Upper lobe of left lung (tissue), 6 donors: ENCODE data around the gene AGR2. TPM values are rescaled to one million over a fixed set of nuclear protein-coding genes. Genes with fewer than 3 reads are reported as not detected.
"Not testable (repeated sequence)": the region's sequence is repeated elsewhere in the genome, so short reads cannot be mapped to it uniquely, and the experiment has no call there.

Experiments
- ATAC-seq, 2 donors: fragments of 200-7000 bp; cut with Tn5 transposase; one replicate each; pipeline ENCODE4 v1.9.1; 2022; ENCODE audit warnings: mild to moderate bottlenecking in 2 of 2, moderate library complexity in 2 of 2; ENCODE audit not compliant: low FRiP score in 2 of 2
- DNase-seq, 2 donors: peaks; one replicate each; pipeline ENCODE4 v3.0.0-alpha.2; 2019 to 2020
- H3K27ac ChIP-seq, 4 donors: fragments of 200-600 bp; sonication (generic); one replicate each; pipeline ENCODE4 v1.5.1; 2016 to 2019
- H3K27me3 ChIP-seq, 4 donors: fragments of 200-600 bp; sonication (generic); one replicate each; pipeline ENCODE4 v1.5.1; 2017 to 2019
- H3K36me3 ChIP-seq, 4 donors: fragments of 200-600 bp; sonication (generic); one replicate each; pipeline ENCODE4 v1.5.1; 2016 to 2019
- H3K4me1 ChIP-seq, 4 donors: fragments of 200-600 bp; sonication (generic); one replicate each; pipeline ENCODE4 v1.5.1; 2018 to 2019
- H3K4me3 ChIP-seq, 4 donors: fragments of 200-600 bp; sonication (generic); one replicate each; pipeline ENCODE4 v1.5.1; 2017 to 2019; ENCODE audit warnings: mild to moderate bottlenecking in 2 of 4, moderate library complexity in 1 of 4
- H3K9me3 ChIP-seq, 4 donors: fragments of 200-600 bp; sonication (generic); one replicate each; pipeline ENCODE4 v1.5.1; 2018 to 2019
- EP300 ChIP-seq, 4 donors: sonication (generic); formaldehyde crosslinking; IDR thresholded peaks; one replicate each; pipeline ENCODE4 v1.5.1; 2017; ENCODE audit warnings: antibody characterized with exemption in 4 of 4, control low read depth in 2 of 4
- POLR2A ChIP-seq, 4 donors: fragments of 450-650 bp; IDR thresholded peaks; one replicate each; pipeline ENCODE4 v1.5.1; 2016 to 2017; ENCODE audit warnings: antibody characterized with exemption in 4 of 4, mild to moderate bottlenecking in 2 of 4
- POLR2AphosphoS5 ChIP-seq, 2 donors: sonication (generic); formaldehyde crosslinking; IDR thresholded peaks; one replicate each; pipeline ENCODE4 v1.5.1; 2017; ENCODE audit warnings: antibody characterized with exemption in 2 of 2
- WGBS, 2 donors: methylation state at CpG; one replicate each; pipeline ENCODE4 v1.1.5; 2017 to 2018; 5-methylcytosine and 5-hydroxymethylcytosine counted together
- total RNA-seq, 6 donors: library from RNA; depleted of rRNA in 4 of 6; stranded (reverse); fragments of >200 nt in 4 of 6; gene quantifications; one replicate each; pipeline versions ENCODE4 v1.1.0 to v1.2.1, GENCODE V29; 2016 to 2021
- TF ChIP-seq, protein P1 (sequence below), 6 experiments: fragments of 450-650 bp in 4 of 6; fragments of 200-600 bp in 2 of 6; sonication (generic) in 2 of 6; IDR thresholded peaks; one replicate each; pipeline ENCODE4 v1.5.1; 2016 to 2019; ENCODE audit warnings: antibody characterized with exemption in 6 of 6
- donor health status: DM: no; HTN: no; CAD: no; lungs with moderate emphysema.
- donor health status: DM: no; HTN: yes; CAD: no; lungs with severe emphysema.

AGR2 gene
- total RNA-seq, 6 donors from 2014 or later, result 6.3 to 126 (median 44.8) TPM

DNA sequence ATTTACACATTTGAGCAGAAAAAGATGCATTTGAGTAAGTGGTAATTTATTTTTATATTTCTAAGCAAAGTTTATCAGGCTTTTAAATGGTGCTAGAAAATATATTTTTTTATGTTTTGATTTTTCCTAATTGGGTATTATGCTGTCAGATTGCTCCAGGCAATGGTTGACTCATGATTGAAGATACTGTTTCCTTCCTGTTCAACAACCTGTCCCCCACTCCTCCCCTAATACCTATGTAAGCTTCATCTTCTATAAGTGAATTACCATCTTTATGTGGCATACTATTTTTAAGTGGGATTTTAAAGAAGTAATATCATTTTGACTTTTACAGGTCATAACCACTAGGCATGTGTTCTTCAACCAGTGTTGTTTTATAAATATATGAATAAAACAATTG lies 29.8 kb downstream of the AGR2 start:
- peaks cover 0 to 14% (median 0%) of the 10 kb centered on the region in 4 donors for H3K4me1 ChIP-seq
- H3K27me3 ChIP-seq, result no peaks in the 10 kb centered on the region
- no peak for ATAC-seq
- H3K9me3 ChIP-seq, result no peaks in the 10 kb centered on the region
- H3K36me3 ChIP-seq, result no peaks in the 10 kb centered on the region
- no peak overlapping the region for H3K4me3 ChIP-seq
- DNase-seq, result no peak
- TF ChIP-seq, protein P1, sequence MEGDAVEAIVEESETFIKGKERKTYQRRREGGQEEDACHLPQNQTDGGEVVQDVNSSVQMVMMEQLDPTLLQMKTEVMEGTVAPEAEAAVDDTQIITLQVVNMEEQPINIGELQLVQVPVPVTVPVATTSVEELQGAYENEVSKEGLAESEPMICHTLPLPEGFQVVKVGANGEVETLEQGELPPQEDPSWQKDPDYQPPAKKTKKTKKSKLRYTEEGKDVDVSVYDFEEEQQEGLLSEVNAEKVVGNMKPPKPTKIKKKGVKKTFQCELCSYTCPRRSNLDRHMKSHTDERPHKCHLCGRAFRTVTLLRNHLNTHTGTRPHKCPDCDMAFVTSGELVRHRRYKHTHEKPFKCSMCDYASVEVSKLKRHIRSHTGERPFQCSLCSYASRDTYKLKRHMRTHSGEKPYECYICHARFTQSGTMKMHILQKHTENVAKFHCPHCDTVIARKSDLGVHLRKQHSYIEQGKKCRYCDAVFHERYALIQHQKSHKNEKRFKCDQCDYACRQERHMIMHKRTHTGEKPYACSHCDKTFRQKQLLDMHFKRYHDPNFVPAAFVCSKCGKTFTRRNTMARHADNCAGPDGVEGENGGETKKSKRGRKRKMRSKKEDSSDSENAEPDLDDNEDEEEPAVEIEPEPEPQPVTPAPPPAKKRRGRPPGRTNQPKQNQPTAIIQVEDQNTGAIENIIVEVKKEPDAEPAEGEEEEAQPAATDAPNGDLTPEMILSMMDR (IDR thresholded peaks at IDR 0.05), result no peak
- no peak for TF ChIP-seq POLR2A (IDR thresholded peaks at IDR 0.05)
- TF ChIP-seq POLR2AphosphoS5 (IDR thresholded peaks at IDR 0.05), result no peak
- no peak for TF ChIP-seq EP300 (IDR thresholded peaks at IDR 0.05)
- no peak overlapping the region for H3K27ac ChIP-seq

DNA sequence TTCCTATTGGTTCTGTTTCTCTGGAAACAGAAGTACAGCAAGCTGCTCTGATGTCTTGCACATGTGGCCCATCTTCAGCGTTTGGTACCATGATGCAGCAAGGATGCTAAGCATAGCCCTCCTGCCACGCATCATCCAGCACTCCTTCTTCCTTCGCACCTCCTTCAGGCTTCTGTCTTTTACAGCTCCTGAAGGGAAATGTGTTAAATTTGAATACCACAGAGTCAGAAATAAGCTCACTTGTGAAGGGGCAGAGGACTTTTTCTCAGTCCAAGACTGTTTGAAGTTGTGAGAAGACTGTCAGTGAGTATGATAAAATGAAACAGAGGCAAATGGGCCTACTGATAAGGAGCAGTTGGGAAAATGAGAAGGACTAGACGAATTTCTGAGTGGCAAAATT lies 30.5 kb downstream of the AGR2 start:
- TF ChIP-seq POLR2AphosphoS5 (IDR thresholded peaks at IDR 0.05), result no peak
- TF ChIP-seq, protein P1 (IDR thresholded peaks at IDR 0.05), result no peak
- Histone ChIP-seq H3K36me3 (no peaks in the 10 kb centered on the region), H3K4me3 (no peak overlapping the region), H3K4me1 (peaks cover 0 to 14% (median 0%) of the 10 kb centered on the region in 4 donors), H3K9me3 (no peaks in the 10 kb centered on the region), H3K27me3 (no peaks in the 10 kb centered on the region), H3K27ac (no peak overlapping the region)
- ATAC-seq (no peak), DNase-seq (no peak)
- 79 to 89% methylated on average over 4 of the region's 4 CpGs for WGBS, 2 donors

DNA sequence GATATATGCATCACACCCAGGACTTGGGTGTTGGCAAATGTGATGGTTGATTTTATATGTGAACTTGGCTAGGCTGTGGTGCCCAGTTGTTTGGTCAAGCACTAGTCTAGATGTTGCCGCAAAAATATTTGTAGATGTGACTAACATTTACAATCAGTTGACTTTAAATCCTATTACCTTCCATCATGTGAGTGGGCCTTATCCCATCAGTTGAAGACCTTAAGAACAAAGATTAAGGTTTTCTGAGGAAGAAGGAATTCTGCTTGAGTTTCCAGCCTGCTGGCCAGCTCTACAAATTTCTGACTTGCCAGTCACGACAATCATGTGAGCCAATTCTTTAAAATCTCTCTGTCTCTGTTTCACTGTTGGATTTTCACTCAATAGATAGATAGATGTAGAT lies 30.9 kb downstream of the AGR2 start:
- 93 to 97% methylated on average over 2 of the region's 2 CpGs for WGBS, 2 donors
- DNase-seq, result no peak

DNA sequence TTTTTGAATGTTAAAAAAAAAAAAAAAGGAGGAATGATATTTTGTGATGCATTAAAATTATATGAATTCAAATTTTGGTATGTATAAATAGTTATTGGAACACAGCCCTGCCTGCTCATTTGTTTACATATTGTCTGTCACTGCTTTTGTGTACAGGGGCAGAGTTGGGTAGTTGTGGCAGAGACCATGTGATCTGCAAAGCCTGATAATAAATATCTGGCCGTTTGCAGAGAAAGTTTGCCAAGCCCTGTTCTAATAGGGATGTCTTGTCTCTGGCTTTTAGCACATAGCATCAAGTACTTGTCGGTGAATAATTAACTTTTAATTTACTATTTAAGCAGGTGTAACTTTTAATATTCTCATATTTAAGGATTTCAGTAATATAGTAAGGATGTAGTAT lies 31.5 kb downstream of the AGR2 start:
- no peak overlapping the region for H3K27ac ChIP-seq
- peaks cover 0 to 14% (median 0%) of the 10 kb centered on the region in 4 donors for H3K4me1 ChIP-seq
- no peak for DNase-seq
- no peaks in the 10 kb centered on the region for H3K27me3 ChIP-seq
- no peaks in the 10 kb centered on the region for H3K9me3 ChIP-seq
- H3K4me3 ChIP-seq, result no peak overlapping the region
- no peak for ATAC-seq
- TF ChIP-seq, protein P1 (IDR thresholded peaks at IDR 0.05), result no peak
- no peak for TF ChIP-seq EP300 (IDR thresholded peaks at IDR 0.05)
- TF ChIP-seq POLR2AphosphoS5 (IDR thresholded peaks at IDR 0.05), result no peak
- no peak for TF ChIP-seq POLR2A (IDR thresholded peaks at IDR 0.05)
- 31 to 41% methylated on average over 2 of the region's 2 CpGs for WGBS, 2 donors
- no peaks in the 10 kb centered on the region for H3K36me3 ChIP-seq

More for the DNA sequence above, 30.9 kb downstream of the AGR2 start:
- H3K36me3 ChIP-seq, result no peaks in the 10 kb centered on the region
- ATAC-seq, result no peak
- H3K27ac ChIP-seq, result no peak overlapping the region
- no peaks in the 10 kb centered on the region for H3K9me3 ChIP-seq
- TF ChIP-seq EP300 (IDR thresholded peaks at IDR 0.05) (no peak), POLR2A (IDR thresholded peaks at IDR 0.05) (no peak), POLR2AphosphoS5 (IDR thresholded peaks at IDR 0.05) (no peak)
- TF ChIP-seq, protein P1 (IDR thresholded peaks at IDR 0.05), result no peak
- H3K4me1 ChIP-seq, result peaks cover 0 to 14% (median 0%) of the 10 kb centered on the region in 4 donors
- no peak overlapping the region for H3K4me3 ChIP-seq
- H3K27me3 ChIP-seq, result no peaks in the 10 kb centered on the region

DNA sequence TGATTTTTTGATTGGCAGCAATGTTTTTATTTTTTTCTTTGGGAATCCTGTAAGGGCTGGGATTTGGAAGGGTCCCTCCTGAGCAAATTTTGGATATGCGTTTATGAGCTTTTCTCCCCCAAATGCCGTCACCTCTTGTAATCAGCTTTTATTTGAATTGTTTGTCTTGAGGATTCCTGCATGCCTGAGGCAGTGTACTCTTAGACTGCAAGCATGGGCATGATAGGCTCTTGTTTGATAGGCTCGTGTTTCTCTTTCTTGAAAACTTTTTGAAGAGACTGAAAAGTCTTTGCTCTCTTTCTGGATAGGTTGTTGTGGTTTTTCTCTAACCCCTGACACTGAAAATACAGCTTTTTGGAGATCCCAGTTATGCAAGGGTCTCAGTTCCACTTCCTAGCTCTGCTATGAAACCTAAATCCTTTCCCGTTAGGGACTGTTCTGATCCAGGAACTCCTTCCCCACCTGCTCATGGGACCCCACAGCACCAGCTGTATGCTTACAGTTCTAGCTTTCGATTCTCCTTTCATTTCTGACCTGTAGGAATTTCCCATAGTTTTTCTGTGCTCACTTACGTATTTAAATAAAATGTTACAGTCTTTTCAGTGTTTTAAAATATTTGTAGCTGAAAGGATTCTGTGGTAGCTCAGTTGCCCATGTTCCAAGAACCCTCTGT lies 34.0 kb downstream of the AGR2 start:
- DNase-seq (no peak), ATAC-seq (no peak)
- Histone ChIP-seq H3K4me1 (peaks cover 0 to 14% (median 0%) of the 10 kb centered on the region in 4 donors), H3K27me3 (no peaks in the 10 kb centered on the region), H3K4me3 (peak overlapping the region in 1 of 4 donors; percentile 10), H3K27ac (peak overlapping the region in 1 of 4 donors; percentile 8), H3K9me3 (no peaks in the 10 kb centered on the region), H3K36me3 (no peaks in the 10 kb centered on the region)
- TF ChIP-seq POLR2A (IDR thresholded peaks at IDR 0.05), result no peak
- 38 to 53% methylated on average over 6 of the region's 6 CpGs for WGBS, 2 donors

DNA sequence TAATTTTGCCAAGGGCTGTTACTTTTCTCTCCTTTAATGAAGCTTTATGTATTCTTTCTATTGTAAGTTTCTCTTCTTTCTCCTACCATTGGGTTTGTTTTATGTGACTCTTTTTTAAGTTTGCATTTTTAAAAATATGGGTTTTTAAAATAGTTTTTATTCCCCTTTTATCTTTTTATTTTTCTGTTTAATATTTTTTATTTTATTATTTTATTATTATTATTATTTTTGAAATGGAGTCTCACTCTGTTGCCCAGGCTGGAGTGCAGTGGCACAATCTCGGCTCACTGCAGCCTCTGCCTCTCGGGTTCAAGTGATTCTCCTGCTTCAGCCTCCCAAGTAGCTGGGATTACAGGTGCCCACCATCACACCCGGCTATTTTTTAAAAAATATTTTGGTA lies 34.8 kb downstream of the AGR2 start:
- peaks cover 0 to 15% (median 2%) of the 10 kb centered on the region in 4 donors for H3K4me1 ChIP-seq
- not testable (repeated sequence) for ATAC-seq, DNase-seq, H3K27me3 ChIP-seq, H3K36me3 ChIP-seq, H3K27ac ChIP-seq, H3K9me3 ChIP-seq, H3K4me3 ChIP-seq
- 88 to 89% methylated on average over 3 of the region's 3 CpGs for WGBS, 2 donors
